Naive thymus-derived CD4-positive, alpha-beta T cell (primary cell): ENCODE data around the gene PCSK2. TPM values are rescaled to one million over a fixed set of nuclear protein-coding genes. Genes with fewer than 3 reads are reported as not detected.

Experiments used
- ATAC-seq: fragments of 150-1000 bp; cut with Tn5 transposase; 2 replicates; pipeline ENCODE4 v1.10.0; 2021; ENCODE audit warnings: mild to moderate bottlenecking, moderate library complexity
- CTCF ChIA-PET: fragments of 350-600 bp; sonication (Branson Sonifier 250); formaldehyde crosslinking; loops from one replicate; lab custom pipeline; 2021; ENCODE audit warnings: antibody characterized with exemption; lab: Charles Lee
- POLR2A ChIA-PET: fragments of 350-600 bp; sonication (Branson Sonifier 250); formaldehyde crosslinking; loops from one replicate; lab custom pipeline; 2021; ENCODE audit warnings: antibody characterized with exemption, inconsistent platforms; lab: Charles Lee
- DNase-seq, 9 donors: peaks; one replicate each; pipeline versions ENCODE4 v3.0.0 to v3.0.0-alpha.2; 2020 to 2022; ENCODE audit warnings: mixed read lengths in 1 of 9
- H3K27ac ChIP-seq: one replicate; pipeline ENCODE4 v1.7.0; 2013; ENCODE audit warnings: mild to moderate bottlenecking, low read depth, low read length, moderate library complexity
- H3K27me3 ChIP-seq, 2 donors: one replicate each; pipeline ENCODE4 v1.7.0; 2013; ENCODE audit warnings: low read length in 2 of 2, mild to moderate bottlenecking in 2 of 2, moderate library complexity in 2 of 2; ENCODE audit not compliant: control insufficient read depth in 2 of 2, insufficient read depth in 2 of 2
- H3K36me3 ChIP-seq, 3 experiments: 1 replicate in 2 of 3; 2 replicates in 1 of 3; pipeline ENCODE4 v1.7.0; 2013; ENCODE audit warnings: low read length in 3 of 3, mild to moderate bottlenecking in 3 of 3, moderate library complexity in 1 of 3; ENCODE audit not compliant: insufficient read depth in 3 of 3, control insufficient read depth in 2 of 3
- H3K4me1 ChIP-seq, 2 donors: one replicate each; pipeline ENCODE4 v1.7.0; 2013; ENCODE audit warnings: low read length in 2 of 2, mild to moderate bottlenecking in 2 of 2, moderate library complexity in 1 of 2; ENCODE audit not compliant: control insufficient read depth in 2 of 2, insufficient read depth in 2 of 2
- H3K4me3 ChIP-seq: 2 replicates; pipeline ENCODE4 v1.7.0; 2013; ENCODE audit warnings: mild to moderate bottlenecking, low read length
- H3K9me3 ChIP-seq, 3 experiments: 1 replicate in 2 of 3; 2 replicates in 1 of 3; pipeline ENCODE4 v1.7.0; 2013; ENCODE audit warnings: low read length in 3 of 3; ENCODE audit not compliant: control insufficient read depth in 2 of 3
- H3K27ac Mint-ChIP-seq, 9 donors: one replicate each; pipeline ENCODE4 v1.8.0; 2020 to 2022; ENCODE audit warnings: mixed read lengths in 9 of 9, mild to moderate bottlenecking in 8 of 9, moderate library complexity in 5 of 9, inconsistent platforms in 2 of 9
- H3K27me3 Mint-ChIP-seq, 5 donors: one replicate each; pipeline ENCODE4 v1.8.0; 2021 to 2022; ENCODE audit warnings: mixed read lengths in 5 of 5, mild to moderate bottlenecking in 1 of 5
- H3K36me3 Mint-ChIP-seq, 5 donors: one replicate each; pipeline ENCODE4 v1.8.0; 2020 to 2022; ENCODE audit warnings: mixed read lengths in 5 of 5, mild to moderate bottlenecking in 3 of 5, inconsistent platforms in 1 of 5
- H3K4me1 Mint-ChIP-seq, 7 donors: one replicate each; pipeline ENCODE4 v1.8.0; 2020 to 2022; ENCODE audit warnings: mixed read lengths in 7 of 7, mild to moderate bottlenecking in 3 of 7, inconsistent platforms in 1 of 7
- H3K4me3 Mint-ChIP-seq, 10 donors: one replicate each; pipeline ENCODE4 v1.8.0; 2020 to 2022; ENCODE audit warnings: mild to moderate bottlenecking in 10 of 10, mixed read lengths in 10 of 10, moderate library complexity in 6 of 10, inconsistent platforms in 2 of 10
- H3K9me3 Mint-ChIP-seq, 11 donors: one replicate each; pipeline ENCODE4 v1.8.0; 2020 to 2022; ENCODE audit warnings: mixed read lengths in 11 of 11, mild to moderate bottlenecking in 4 of 11, inconsistent platforms in 1 of 11, moderate library complexity in 1 of 11
- intact Hi-C, 2 donors: fragments of 100-400 bp; cut with micrococcal nuclease; formaldehyde crosslinking; loops; one replicate each; pipeline ENCODE4 v1.15.1; 2023
- polyA plus RNA-seq, 2 donors: library from polyadenylated mRNA; unstranded; fragments of 300-500 nt; fragmentation: Illumina TruSeq; gene quantifications; one replicate each; pipeline ENCODE4 v1.2.3, GENCODE V29; 2021
- total RNA-seq, 6 experiments: library from RNA in 5 of 6; stranded (reverse) in 5 of 6; gene quantifications; 1 replicate in 5 of 6; 2 replicates in 1 of 6; pipeline ENCODE4 v1.2.3 and lab custom pipeline; 2021 to 2026

PCSK2 gene, protein sequence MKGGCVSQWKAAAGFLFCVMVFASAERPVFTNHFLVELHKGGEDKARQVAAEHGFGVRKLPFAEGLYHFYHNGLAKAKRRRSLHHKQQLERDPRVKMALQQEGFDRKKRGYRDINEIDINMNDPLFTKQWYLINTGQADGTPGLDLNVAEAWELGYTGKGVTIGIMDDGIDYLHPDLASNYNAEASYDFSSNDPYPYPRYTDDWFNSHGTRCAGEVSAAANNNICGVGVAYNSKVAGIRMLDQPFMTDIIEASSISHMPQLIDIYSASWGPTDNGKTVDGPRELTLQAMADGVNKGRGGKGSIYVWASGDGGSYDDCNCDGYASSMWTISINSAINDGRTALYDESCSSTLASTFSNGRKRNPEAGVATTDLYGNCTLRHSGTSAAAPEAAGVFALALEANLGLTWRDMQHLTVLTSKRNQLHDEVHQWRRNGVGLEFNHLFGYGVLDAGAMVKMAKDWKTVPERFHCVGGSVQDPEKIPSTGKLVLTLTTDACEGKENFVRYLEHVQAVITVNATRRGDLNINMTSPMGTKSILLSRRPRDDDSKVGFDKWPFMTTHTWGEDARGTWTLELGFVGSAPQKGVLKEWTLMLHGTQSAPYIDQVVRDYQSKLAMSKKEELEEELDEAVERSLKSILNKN
- total RNA-seq (not detected), polyA plus RNA-seq (not detected), total RNA-seq (lab: John Stamatoyannopoulos, UW) (not detected)

DNA sequence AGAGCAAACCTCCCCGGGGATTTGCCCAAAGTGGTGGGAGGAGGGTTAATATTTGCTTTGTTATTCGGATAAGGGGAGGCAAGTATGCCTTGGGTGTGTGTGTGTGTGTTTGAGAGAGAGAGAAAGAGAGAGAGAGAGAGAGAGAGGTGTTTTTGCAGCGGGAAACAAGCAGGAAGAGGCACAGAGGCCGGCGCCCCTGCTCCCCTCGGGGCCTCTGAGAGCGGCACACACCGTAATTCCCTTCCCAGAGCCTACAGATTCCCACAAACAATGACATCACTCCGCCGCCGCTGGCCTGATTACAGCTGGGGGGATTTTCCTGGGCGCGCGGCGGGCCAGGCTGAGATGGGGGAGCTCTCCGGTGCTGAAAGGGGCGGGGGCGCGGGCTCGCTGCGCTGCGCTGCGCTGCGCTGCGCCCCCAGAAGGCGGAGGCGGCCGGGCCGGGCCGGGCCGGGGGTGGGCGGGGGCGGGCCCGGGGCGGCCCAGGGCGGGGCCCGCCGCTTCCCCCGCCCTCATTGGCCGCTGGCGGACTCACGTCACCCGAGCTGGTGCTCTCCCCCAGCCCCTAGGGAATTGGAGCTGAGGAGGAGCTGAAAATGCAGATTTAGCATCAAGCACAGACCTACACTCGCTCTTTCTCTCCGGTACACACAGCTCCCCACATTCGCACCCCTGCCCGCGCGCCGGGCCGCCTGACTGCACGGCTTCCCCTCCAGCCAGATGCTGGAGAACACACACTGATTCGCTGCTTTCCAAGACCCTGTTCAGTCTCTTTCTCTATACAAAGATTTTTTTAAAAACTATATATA lies at the start of gene PCSK2:
PCSK2 (plus strand) TSS at position 631 of the 809 bp plus-strand sequence. CDS start 266 bp downstream, outside the sequence.
- Histone ChIP-seq H3K9me3 (no peaks in the 10 kb centered on the region), H3K4me1 (no peaks in the 10 kb centered on the region), H3K27me3 (no peaks in the 10 kb centered on the region), H3K27ac (no peak within 1 kb of the TSS), H3K4me3 (no peak within 1 kb of the TSS), H3K36me3 (no peaks in the 10 kb centered on the region)
- no peak for ATAC-seq
- Mint-ChIP-seq H3K36me3 (peaks cover 0 to 21% (median 1%) of the 10 kb centered on the region in 5 donors), H3K27me3 (peaks cover 57 to 76% (median 65%) of the 10 kb centered on the region in 5 donors), H3K9me3 (peaks cover 0 to 18% (median 9%) of the 10 kb centered on the region in 11 donors), H3K27ac (peak within 1 kb of the TSS in 1 of 9 donors; percentile 70), H3K4me3 (peak within 1 kb of the TSS in 4 of 10 donors; percentile 12 to 33 (median 26)), H3K4me1 (peaks cover 0 to 11% (median 5%) of the 10 kb centered on the region in 7 donors)
- DNase-seq, result no peak
- CTCF ChIA-PET, result no interaction called here
- intact Hi-C loops, result no loop called here
- POLR2A ChIA-PET, result no interaction called here

DNA sequence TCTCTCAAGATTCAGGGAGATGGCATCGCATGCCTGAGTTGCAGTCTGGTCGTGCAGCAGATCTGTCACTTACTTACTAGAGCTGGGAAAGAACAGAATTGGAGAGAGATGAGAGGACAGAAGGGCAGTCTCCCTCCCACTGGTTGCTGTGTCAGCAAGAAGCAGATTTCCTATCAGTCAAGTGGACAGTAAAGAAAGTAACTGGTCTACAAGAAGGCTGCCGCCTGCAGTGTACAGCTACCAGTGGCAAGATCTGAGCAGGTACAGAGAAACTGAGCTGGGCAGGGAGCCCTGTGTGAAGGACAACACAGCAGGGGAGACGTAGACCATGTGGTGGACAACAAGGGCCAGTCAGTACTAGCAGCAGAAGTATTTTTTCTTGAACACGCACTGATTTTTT lies 49.5 kb upstream of the PCSK2 start:
- Mint-ChIP-seq H3K36me3 (peaks cover 0 to 3% (median 0%) of the 10 kb centered on the region in 5 donors), H3K9me3 (peaks cover 4 to 26% (median 12%) of the 10 kb centered on the region in 11 donors), H3K27me3 (peaks cover 0 to 9% (median 5%) of the 10 kb centered on the region in 5 donors), H3K27ac (peak overlapping the region in 1 of 9 donors; percentile 28), H3K4me3 (no peak overlapping the region), H3K4me1 (no peaks in the 10 kb centered on the region)
- H3K27me3 ChIP-seq, result no peaks in the 10 kb centered on the region
- no peak overlapping the region for H3K27ac ChIP-seq
- ATAC-seq, result no peak
- no peaks in the 10 kb centered on the region for H3K9me3 ChIP-seq
- H3K4me3 ChIP-seq, result no peak overlapping the region
- intact Hi-C loops, result no loop called here
- POLR2A ChIA-PET, result no interaction called here
- CTCF ChIA-PET, result no interaction called here
- no peaks in the 10 kb centered on the region for H3K36me3 ChIP-seq
- no peak for DNase-seq
- no peaks in the 10 kb centered on the region for H3K4me1 ChIP-seq

DNA sequence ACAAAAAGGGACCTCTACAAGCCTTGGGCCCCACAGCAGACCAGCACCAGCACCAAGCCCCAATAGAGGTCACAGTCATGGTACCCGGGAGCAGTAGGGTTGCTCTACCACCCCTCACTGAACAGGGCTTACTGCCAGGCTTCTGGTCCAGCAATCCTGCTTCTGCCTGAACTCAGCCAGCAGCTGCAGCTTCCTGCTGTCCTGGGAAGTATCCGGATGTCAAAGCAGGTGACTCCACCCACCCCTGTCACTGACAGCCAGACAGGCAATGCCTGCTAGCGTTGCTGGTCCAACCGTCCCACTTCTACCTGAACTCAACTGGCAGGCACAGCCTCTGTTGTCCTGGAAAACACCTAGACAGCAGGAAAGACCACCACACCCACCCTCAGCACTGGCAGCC lies 47.0 kb upstream of the PCSK2 start:
- CTCF ChIA-PET, result no interaction called here
- no peaks in the 10 kb centered on the region for H3K4me1 ChIP-seq
- H3K27me3 Mint-ChIP-seq, result peaks cover 0 to 8% (median 5%) of the 10 kb centered on the region in 5 donors
- POLR2A ChIA-PET, result no interaction called here
- H3K27ac ChIP-seq, result no peak overlapping the region
- H3K27ac Mint-ChIP-seq, result no peak overlapping the region
- ATAC-seq (no peak), DNase-seq (no peak)
- no peaks in the 10 kb centered on the region for H3K9me3 ChIP-seq
- H3K36me3 ChIP-seq, result no peaks in the 10 kb centered on the region
- no peak overlapping the region for H3K4me3 ChIP-seq
- H3K4me1 Mint-ChIP-seq, result no peaks in the 10 kb centered on the region
- no peak overlapping the region for H3K4me3 Mint-ChIP-seq
- H3K9me3 Mint-ChIP-seq, result peaks cover 8 to 49% (median 20%) of the 10 kb centered on the region in 11 donors
- peaks cover 0 to 3% (median 0%) of the 10 kb centered on the region in 5 donors for H3K36me3 Mint-ChIP-seq
- intact Hi-C loops, result no loop called here
- H3K27me3 ChIP-seq, result no peaks in the 10 kb centered on the region

DNA sequence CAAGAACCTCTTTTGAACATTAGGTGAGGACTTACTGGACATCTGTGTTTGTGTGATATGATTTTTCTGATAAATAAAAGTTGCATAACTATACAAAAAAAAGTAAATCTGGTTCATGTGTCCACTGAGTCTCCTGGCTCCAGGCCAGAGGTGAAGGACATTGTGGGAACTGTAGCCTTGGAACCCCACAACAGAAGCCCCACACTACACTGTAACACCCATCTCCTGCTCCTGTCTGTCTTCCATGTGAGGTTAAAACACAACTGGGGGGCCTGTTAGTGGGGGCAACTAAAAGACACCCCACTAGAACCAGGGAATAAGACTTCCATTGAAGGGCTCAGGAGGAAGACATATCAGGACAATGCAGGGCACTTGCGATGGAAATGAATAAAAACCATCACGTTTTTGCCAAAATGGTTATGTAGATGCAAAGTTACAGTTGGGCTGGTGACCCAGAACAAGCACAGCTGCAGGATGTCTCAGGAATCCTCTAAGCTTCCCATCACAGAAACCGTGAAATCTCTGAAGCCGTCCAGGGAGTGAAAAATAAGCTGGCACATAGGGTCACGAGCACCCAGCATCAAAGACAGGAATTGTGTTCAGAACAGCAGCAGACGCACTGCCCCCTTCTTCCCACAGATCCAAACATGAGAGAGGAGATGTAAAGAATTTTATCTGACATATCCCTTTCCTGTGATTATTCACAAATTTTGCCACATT lies 36.7 kb upstream of the PCSK2 start:
- POLR2A ChIA-PET, result no interaction called here
- no peak overlapping the region for H3K27ac ChIP-seq
- no peak overlapping the region for H3K4me3 ChIP-seq
- CTCF ChIA-PET, result no interaction called here
- no peaks in the 10 kb centered on the region for H3K4me1 ChIP-seq
- no peaks in the 10 kb centered on the region for H3K36me3 Mint-ChIP-seq
- no peak for DNase-seq
- H3K4me1 Mint-ChIP-seq, result no peaks in the 10 kb centered on the region
- H3K27me3 ChIP-seq, result no peaks in the 10 kb centered on the region
- intact Hi-C loops, result no loop called here
- H3K4me3 Mint-ChIP-seq, result no peak overlapping the region
- no peaks in the 10 kb centered on the region for H3K9me3 ChIP-seq
- peaks cover 0 to 19% (median 5%) of the 10 kb centered on the region in 11 donors for H3K9me3 Mint-ChIP-seq
- no peak overlapping the region for H3K27ac Mint-ChIP-seq
- no peak for ATAC-seq
- H3K36me3 ChIP-seq, result no peaks in the 10 kb centered on the region
- H3K27me3 Mint-ChIP-seq, result no peaks in the 10 kb centered on the region

DNA sequence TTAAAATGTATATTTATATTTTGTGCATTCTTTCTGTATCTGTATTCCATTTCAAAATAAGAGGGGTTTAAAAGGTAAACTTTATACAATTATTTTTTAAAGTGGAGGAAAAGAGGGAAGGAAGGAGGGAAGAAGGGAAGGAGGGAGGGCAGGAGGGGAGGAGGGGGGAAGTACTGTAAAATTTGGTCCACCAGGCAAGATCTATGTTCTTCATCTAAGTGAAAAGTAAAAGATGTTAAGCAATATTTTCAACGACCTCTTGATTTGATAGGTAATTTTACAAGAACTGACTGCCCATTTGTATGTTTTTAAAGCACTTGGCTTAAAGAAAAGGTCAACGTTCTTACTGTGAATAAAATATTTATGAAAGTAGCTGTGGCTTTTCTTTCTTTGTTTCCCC lies 29.8 kb upstream of the PCSK2 start:
- ATAC-seq (no peak), DNase-seq (no peak)
- Histone ChIP-seq H3K9me3 (no peaks in the 10 kb centered on the region), H3K4me3 (no peak overlapping the region), H3K36me3 (no peaks in the 10 kb centered on the region), H3K27ac (no peak overlapping the region), H3K27me3 (no peaks in the 10 kb centered on the region), H3K4me1 (no peaks in the 10 kb centered on the region)
- no peaks in the 10 kb centered on the region for H3K36me3 Mint-ChIP-seq
- ChIA-PET POLR2A (no interaction called here), CTCF (no interaction called here)
- peaks cover 0 to 12% (median 0%) of the 10 kb centered on the region in 5 donors for H3K27me3 Mint-ChIP-seq
- H3K27ac Mint-ChIP-seq, result no peak overlapping the region
- H3K4me1 Mint-ChIP-seq, result no peaks in the 10 kb centered on the region
- H3K9me3 Mint-ChIP-seq, result peaks cover 0 to 18% (median 5%) of the 10 kb centered on the region in 11 donors
- intact Hi-C loops, result no loop called here
- H3K4me3 Mint-ChIP-seq, result no peak overlapping the region

DNA sequence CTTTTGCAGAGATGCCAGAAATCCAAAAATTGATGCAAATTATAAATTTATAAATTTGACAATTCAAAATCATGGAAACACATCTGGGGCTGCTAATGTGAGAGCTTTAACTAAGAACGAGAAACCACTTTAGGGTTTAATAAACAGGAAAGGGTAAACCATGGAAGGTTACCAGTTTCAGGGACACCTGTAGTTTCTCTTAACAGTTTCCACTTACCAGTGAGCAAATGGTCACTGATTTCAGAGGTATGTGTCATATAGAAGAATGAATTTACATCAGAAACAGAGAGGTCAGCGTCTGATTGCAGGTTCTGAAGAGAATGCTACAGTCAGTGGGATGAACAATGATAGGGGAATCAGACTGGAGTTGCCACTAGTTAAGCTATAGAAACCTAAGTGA lies 24.8 kb upstream of the PCSK2 start:
- no peak overlapping the region for H3K4me3 ChIP-seq
- H3K4me3 Mint-ChIP-seq, result no peak overlapping the region
- H3K27me3 ChIP-seq, result no peaks in the 10 kb centered on the region
- no peaks in the 10 kb centered on the region for H3K4me1 ChIP-seq
- ChIA-PET CTCF (no interaction called here), POLR2A (no interaction called here)
- H3K9me3 ChIP-seq, result no peaks in the 10 kb centered on the region
- H3K36me3 ChIP-seq, result no peaks in the 10 kb centered on the region
- H3K27me3 Mint-ChIP-seq, result peaks cover 0 to 25% (median 12%) of the 10 kb centered on the region in 5 donors
- intact Hi-C loops, result no loop called here
- no peak overlapping the region for H3K27ac ChIP-seq
- no peaks in the 10 kb centered on the region for H3K4me1 Mint-ChIP-seq
- DNase-seq (no peak), ATAC-seq (no peak)
- H3K27ac Mint-ChIP-seq, result no peak overlapping the region
- peaks cover 0 to 10% (median 5%) of the 10 kb centered on the region in 11 donors for H3K9me3 Mint-ChIP-seq
- H3K36me3 Mint-ChIP-seq, result no peaks in the 10 kb centered on the region
